ENCODE measurements around the gene HDAC9. TPM values are rescaled to one million over a fixed set of nuclear protein-coding genes. Genes with fewer than 3 reads are reported as not detected.
"Not testable (repeated sequence)": the region's sequence is repeated elsewhere in the genome, so short reads cannot be mapped to it uniquely, and the experiment has no call there.

The HDAC9 gene
- total and polyA plus RNA-seq, 2 donors, result 3.3 to 61.6 TPM

- H3K4me3 ChIP-seq (ENCODE audit: low read depth, low read length), result no peak overlapping the region
- no peaks in the 10 kb centered on the region for H3K4me1 ChIP-seq (ENCODE audit: insufficient read depth)
- WGBS, result 81% methylated on average over 3 of the region's 3 CpGs
- no peaks in the 10 kb centered on the region for H3K36me3 ChIP-seq (ENCODE audit: insufficient read depth)
- no peak for DNase-seq (ENCODE audit: extremely low spot score)
- H3K27ac ChIP-seq (ENCODE audit: low read depth), result no peak overlapping the region
Measured at GRCh38 chr7:18916826-18917225, 421.3 kb downstream of the HDAC9 start.

- no peak overlapping the region for H3K27ac ChIP-seq (ENCODE audit: low read depth)
- DNase-seq (ENCODE audit: extremely low spot score), result no peak
- no peaks in the 10 kb centered on the region for H3K4me1 ChIP-seq (ENCODE audit: insufficient read depth)
- no peak overlapping the region for H3K4me3 ChIP-seq (ENCODE audit: low read depth, low read length)
- H3K36me3 ChIP-seq (ENCODE audit: insufficient read depth), result no peaks in the 10 kb centered on the region
- whole genome bisulfite sequencing, result 63% methylated on average over 2 of the region's 2 CpGs
Measured at GRCh38 chr7:18927134-18927533, 431.6 kb downstream of the HDAC9 start.

- DNase-seq (ENCODE audit: extremely low spot score), result no peak
- no peak overlapping the region for H3K4me3 ChIP-seq (ENCODE audit: low read depth, low read length)
- no peaks in the 10 kb centered on the region for H3K36me3 ChIP-seq (ENCODE audit: insufficient read depth)
- H3K27ac ChIP-seq (ENCODE audit: low read depth), result no peak overlapping the region
- no peaks in the 10 kb centered on the region for H3K4me1 ChIP-seq (ENCODE audit: insufficient read depth)
Measured at GRCh38 chr7:18936265-18936664, 440.7 kb downstream of the HDAC9 start.

GRCh38 chr7:18939771-18940592, 444.4 kb downstream of the HDAC9 start:
- H3K4me1 ChIP-seq (ENCODE audit: insufficient read depth), result no peaks in the 10 kb centered on the region
- no peaks in the 10 kb centered on the region for H3K36me3 ChIP-seq (ENCODE audit: insufficient read depth)
- 78% methylated on average over 2 of the region's 2 CpGs for WGBS
- H3K4me3 ChIP-seq (ENCODE audit: low read depth, low read length), result no peak overlapping the region
- H3K27ac ChIP-seq (ENCODE audit: low read depth), result no peak overlapping the region
- DNase-seq (ENCODE audit: extremely low spot score), result no peak

GRCh38 chr7:18940593-18941134, 445.1 kb downstream of the HDAC9 start:
- H3K27ac ChIP-seq (ENCODE audit: low read depth), result no peak overlapping the region
- no peak overlapping the region for H3K4me3 ChIP-seq (ENCODE audit: low read depth, low read length)
- WGBS, result 44% methylated on average over 2 of the region's 2 CpGs
- no peak for DNase-seq (ENCODE audit: extremely low spot score)
- H3K36me3 ChIP-seq (ENCODE audit: insufficient read depth), result no peaks in the 10 kb centered on the region
- H3K4me1 ChIP-seq (ENCODE audit: insufficient read depth), result no peaks in the 10 kb centered on the region

- H3K36me3 ChIP-seq (ENCODE audit: insufficient read depth), result no peaks in the 10 kb centered on the region
- no peak for DNase-seq (ENCODE audit: extremely low spot score)
- WGBS, result 40% methylated on average over 2 of the region's 2 CpGs
- no peak overlapping the region for H3K4me3 ChIP-seq (ENCODE audit: low read depth, low read length)
- no peaks in the 10 kb centered on the region for H3K4me1 ChIP-seq (ENCODE audit: insufficient read depth)
- H3K27ac ChIP-seq (ENCODE audit: low read depth), result no peak overlapping the region
Measured at GRCh38 chr7:18941207-18941606, 445.7 kb downstream of the HDAC9 start.

GRCh38 chr7:18948521-18948920, 453.0 kb downstream of the HDAC9 start:
- 57% methylated on average over 1 of the region's 1 CpG for WGBS
- H3K27ac ChIP-seq (ENCODE audit: low read depth), result no peak overlapping the region
- no peak overlapping the region for H3K4me3 ChIP-seq (ENCODE audit: low read depth, low read length)
- no peak for DNase-seq (ENCODE audit: extremely low spot score)
- no peaks in the 10 kb centered on the region for H3K36me3 ChIP-seq (ENCODE audit: insufficient read depth)
- H3K4me1 ChIP-seq (ENCODE audit: insufficient read depth), result no peaks in the 10 kb centered on the region

GRCh38 chr7:18952846-18953245, 457.3 kb downstream of the HDAC9 start:
- no peaks in the 10 kb centered on the region for H3K36me3 ChIP-seq (ENCODE audit: insufficient read depth)
- WGBS, result 79% methylated on average over 4 of the region's 4 CpGs
- H3K4me3 ChIP-seq (ENCODE audit: low read depth, low read length), result no peak overlapping the region
- DNase-seq (ENCODE audit: extremely low spot score), result no peak
- H3K27ac ChIP-seq (ENCODE audit: low read depth), result no peak overlapping the region
- no peaks in the 10 kb centered on the region for H3K4me1 ChIP-seq (ENCODE audit: insufficient read depth)

- H3K27ac ChIP-seq (ENCODE audit: low read depth), result no peak overlapping the region
- H3K4me1 ChIP-seq (ENCODE audit: insufficient read depth), result no peaks in the 10 kb centered on the region
- WGBS, result 72% methylated on average over 4 of the region's 4 CpGs
- no peak overlapping the region for H3K4me3 ChIP-seq (ENCODE audit: low read depth, low read length)
- DNase-seq (ENCODE audit: extremely low spot score), result no peak
- no peaks in the 10 kb centered on the region for H3K36me3 ChIP-seq (ENCODE audit: insufficient read depth)
Measured at GRCh38 chr7:18958627-18959026, 463.1 kb downstream of the HDAC9 start.

GRCh38 chr7:18960725-18961124, 465.2 kb downstream of the HDAC9 start:
- DNase-seq (ENCODE audit: extremely low spot score), result no peak
- Histone ChIP-seq H3K36me3 (ENCODE audit: insufficient read depth) (no peaks in the 10 kb centered on the region), H3K4me1 (ENCODE audit: insufficient read depth) (no peaks in the 10 kb centered on the region), H3K27ac (ENCODE audit: low read depth) (no peak overlapping the region), H3K4me3 (ENCODE audit: low read depth, low read length) (no peak overlapping the region)
- 54% methylated on average over 4 of the region's 4 CpGs for WGBS

GRCh38 chr7:18962031-18962430, 466.5 kb downstream of the HDAC9 start:
- H3K4me1 ChIP-seq (ENCODE audit: insufficient read depth), result no peaks in the 10 kb centered on the region

GRCh38 chr7:18965657-18966056, 470.1 kb downstream of the HDAC9 start:
- no peak for DNase-seq (ENCODE audit: extremely low spot score)
- 81% methylated on average over 3 of the region's 3 CpGs for WGBS
- Histone ChIP-seq H3K27ac (ENCODE audit: low read depth) (no peak overlapping the region), H3K36me3 (ENCODE audit: insufficient read depth) (no peaks in the 10 kb centered on the region), H3K4me3 (ENCODE audit: low read depth, low read length) (no peak overlapping the region), H3K4me1 (ENCODE audit: insufficient read depth) (no peaks in the 10 kb centered on the region)

More at GRCh38 chr7:18962031-18962430, 466.5 kb downstream of the HDAC9 start:
- Histone ChIP-seq H3K27ac (ENCODE audit: low read depth) (no peak overlapping the region), H3K4me3 (ENCODE audit: low read depth, low read length) (no peak overlapping the region), H3K36me3 (ENCODE audit: insufficient read depth) (no peaks in the 10 kb centered on the region)
- 36% methylated on average over 4 of the region's 4 CpGs for WGBS
- DNase-seq (ENCODE audit: extremely low spot score), result no peak

- H3K36me3 ChIP-seq (ENCODE audit: insufficient read depth); H3K27ac ChIP-seq (ENCODE audit: low read depth); DNase-seq (ENCODE audit: extremely low spot score); H3K4me3 ChIP-seq (ENCODE audit: low read depth, low read length); H3K4me1 ChIP-seq (ENCODE audit: insufficient read depth): not testable (repeated sequence)
- 94% methylated on average over 16 of the region's 16 CpGs for WGBS
Measured at GRCh38 chr7:18967755-18968154, 472.2 kb downstream of the HDAC9 start.

- Histone ChIP-seq H3K36me3 (ENCODE audit: insufficient read depth) (no peaks in the 10 kb centered on the region), H3K27ac (ENCODE audit: low read depth) (no peak overlapping the region), H3K4me3 (ENCODE audit: low read depth, low read length) (no peak overlapping the region), H3K4me1 (ENCODE audit: insufficient read depth) (no peaks in the 10 kb centered on the region)
- no peak for DNase-seq (ENCODE audit: extremely low spot score)
- 89% methylated on average over 1 of the region's 1 CpG for WGBS
Measured at GRCh38 chr7:18971839-18972238, 476.3 kb downstream of the HDAC9 start.
